ENCODE data around the gene DNPEP.

The DNPEP gene

GRCh38 chr2:219352448-219353023 is 35.2 kb downstream of the DNPEP start:
- TF ChIP-seq CTCF (IDR thresholded peaks at IDR 0.05; ENCODE audit: borderline replicate concordance, control extremely low read depth, extremely low read depth, insufficient read depth, missing control alignments), result peak; percentile 64
- DNase-seq (ENCODE audit: low spot score), result peak; percentile 79
- in situ Hi-C loops (cut with MboI; ENCODE audit: low sequenced_read_pairs, unreplicated experiment), result no loop called here

DNA sequence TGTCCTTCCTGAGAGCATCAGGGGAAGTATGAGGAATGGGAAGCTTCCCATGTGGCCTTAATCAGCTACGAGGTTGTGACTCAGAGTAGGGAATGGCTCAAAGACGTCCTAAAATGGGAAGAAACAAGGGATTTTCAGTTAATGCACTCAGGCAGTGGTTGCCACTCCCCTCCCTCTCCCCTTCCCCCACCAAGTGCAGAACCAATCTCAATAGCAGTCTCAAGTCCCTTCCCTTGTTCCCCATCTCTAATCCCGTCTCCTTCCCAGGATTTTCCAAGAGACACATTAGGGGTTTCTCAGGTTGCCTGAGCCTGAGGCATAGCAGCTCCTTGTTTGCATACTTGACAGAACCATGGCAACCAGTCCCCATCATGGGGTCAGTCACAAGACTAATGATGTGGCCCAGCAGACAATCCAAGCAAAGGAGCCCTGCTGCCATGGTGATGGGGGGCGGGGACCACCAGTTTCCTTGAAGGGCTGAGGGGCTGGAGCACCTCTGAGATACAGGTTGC is 36.9 kb downstream of the DNPEP start:
- no peak for TF ChIP-seq CTCF (IDR thresholded peaks at IDR 0.05; ENCODE audit: borderline replicate concordance, control extremely low read depth, extremely low read depth, insufficient read depth, missing control alignments)
- DNase-seq (ENCODE audit: low spot score), result no peak
- in situ Hi-C loops (cut with MboI; ENCODE audit: low sequenced_read_pairs, unreplicated experiment), result no loop called here

GRCh38 chr2:219350215-219350614 is 37.5 kb downstream of the DNPEP start:
- in situ Hi-C loops (cut with MboI; ENCODE audit: low sequenced_read_pairs, unreplicated experiment), result no loop called here
- TF ChIP-seq CTCF (IDR thresholded peaks at IDR 0.05; ENCODE audit: borderline replicate concordance, control extremely low read depth, extremely low read depth, insufficient read depth, missing control alignments), result no peak
- DNase-seq (ENCODE audit: low spot score), result no peak

DNA sequence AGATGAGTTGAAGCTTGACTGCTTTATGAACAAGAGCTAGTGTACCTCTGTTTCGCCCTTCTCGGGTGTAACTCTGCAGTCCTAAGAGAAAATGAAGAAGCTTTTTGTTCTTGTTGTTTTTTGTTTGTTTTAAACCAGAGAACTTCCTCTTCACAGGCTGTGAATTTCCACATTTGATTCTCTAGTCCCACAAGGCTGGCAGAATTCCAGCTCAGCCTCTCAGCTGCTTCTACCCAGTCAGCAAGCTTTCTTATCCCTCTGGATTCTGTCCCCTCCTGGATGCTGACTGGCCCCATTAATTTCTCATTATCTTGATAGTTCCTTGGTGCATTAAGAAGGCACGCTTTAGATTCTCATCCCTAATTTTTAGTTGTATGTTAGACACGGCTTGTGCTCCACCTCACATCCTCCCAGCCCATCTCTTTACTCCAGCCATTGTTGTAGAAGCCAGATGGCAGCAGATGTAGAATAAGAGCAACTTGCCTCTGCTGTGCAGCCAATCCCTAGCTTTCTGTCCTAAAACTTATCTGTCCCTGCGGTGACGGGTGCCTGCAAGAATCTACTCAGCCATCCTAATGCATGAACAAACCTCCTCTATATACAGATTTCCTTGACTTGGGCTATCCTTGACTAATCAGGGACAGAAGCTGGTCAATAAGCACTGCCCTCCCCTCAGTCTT is 42.8 kb downstream of the DNPEP start:
- no peak for DNase-seq (ENCODE audit: low spot score)
- no peak for TF ChIP-seq CTCF (IDR thresholded peaks at IDR 0.05; ENCODE audit: borderline replicate concordance, control extremely low read depth, extremely low read depth, insufficient read depth, missing control alignments)
- in situ Hi-C loops (cut with MboI; ENCODE audit: low sequenced_read_pairs, unreplicated experiment), result no loop called here

DNA sequence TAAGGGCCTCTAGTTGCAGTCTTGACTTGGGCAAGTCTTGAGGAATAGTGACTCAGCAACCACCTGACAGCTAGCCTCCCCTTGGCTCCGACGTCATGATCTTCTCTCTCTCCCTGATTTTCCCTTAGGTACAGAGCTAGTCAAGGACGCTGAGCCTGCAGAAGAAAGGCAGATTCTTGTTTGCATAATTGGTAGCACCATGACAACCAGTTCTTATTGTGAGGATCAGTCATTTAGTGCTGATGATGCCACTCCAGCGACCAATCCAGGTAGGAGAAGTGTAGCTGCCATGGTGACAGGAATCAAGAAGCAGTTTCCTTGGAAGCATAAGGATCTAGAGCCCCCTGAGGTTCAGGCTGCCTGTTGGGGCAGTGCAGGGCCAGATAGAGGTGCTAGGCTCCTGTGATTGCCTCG is 52.3 kb downstream of the DNPEP start:
- DNase-seq (ENCODE audit: low spot score), result no peak
- in situ Hi-C loops (cut with MboI; ENCODE audit: low sequenced_read_pairs, unreplicated experiment), result no loop called here
- TF ChIP-seq CTCF (IDR thresholded peaks at IDR 0.05; ENCODE audit: borderline replicate concordance, control extremely low read depth, extremely low read depth, insufficient read depth, missing control alignments), result no peak

- DNase-seq (ENCODE audit: low spot score), result no peak
- TF ChIP-seq CTCF (IDR thresholded peaks at IDR 0.05; ENCODE audit: borderline replicate concordance, control extremely low read depth, extremely low read depth, insufficient read depth, missing control alignments), result no peak
- in situ Hi-C loops (cut with MboI; ENCODE audit: low sequenced_read_pairs, unreplicated experiment), result no loop called here
Measured at GRCh38 chr2:219334076-219334475, 53.6 kb downstream of the DNPEP start.
